GM10266 (cell line): Measurements from ENCODE around the gene MX1.
"Not testable (repeated sequence)": the region's sequence is repeated elsewhere in the genome, so short reads cannot be mapped to it uniquely, and the experiment has no call there.

Experiments
- DNase-seq: peaks from one replicate; pipeline ENCODE4 v3.0.0; 2012; ENCODE audit errors: extremely low spot score
- TF ChIP-seq, protein P1 (sequence below): IDR thresholded peaks from 2 replicates; pipeline ENCODE4 v1.5.1; 2012; ENCODE audit warnings: mild to moderate bottlenecking, low read depth; ENCODE audit not compliant: control insufficient read depth, insufficient read depth; ENCODE audit errors: missing control alignments

The MX1 gene

DNA sequence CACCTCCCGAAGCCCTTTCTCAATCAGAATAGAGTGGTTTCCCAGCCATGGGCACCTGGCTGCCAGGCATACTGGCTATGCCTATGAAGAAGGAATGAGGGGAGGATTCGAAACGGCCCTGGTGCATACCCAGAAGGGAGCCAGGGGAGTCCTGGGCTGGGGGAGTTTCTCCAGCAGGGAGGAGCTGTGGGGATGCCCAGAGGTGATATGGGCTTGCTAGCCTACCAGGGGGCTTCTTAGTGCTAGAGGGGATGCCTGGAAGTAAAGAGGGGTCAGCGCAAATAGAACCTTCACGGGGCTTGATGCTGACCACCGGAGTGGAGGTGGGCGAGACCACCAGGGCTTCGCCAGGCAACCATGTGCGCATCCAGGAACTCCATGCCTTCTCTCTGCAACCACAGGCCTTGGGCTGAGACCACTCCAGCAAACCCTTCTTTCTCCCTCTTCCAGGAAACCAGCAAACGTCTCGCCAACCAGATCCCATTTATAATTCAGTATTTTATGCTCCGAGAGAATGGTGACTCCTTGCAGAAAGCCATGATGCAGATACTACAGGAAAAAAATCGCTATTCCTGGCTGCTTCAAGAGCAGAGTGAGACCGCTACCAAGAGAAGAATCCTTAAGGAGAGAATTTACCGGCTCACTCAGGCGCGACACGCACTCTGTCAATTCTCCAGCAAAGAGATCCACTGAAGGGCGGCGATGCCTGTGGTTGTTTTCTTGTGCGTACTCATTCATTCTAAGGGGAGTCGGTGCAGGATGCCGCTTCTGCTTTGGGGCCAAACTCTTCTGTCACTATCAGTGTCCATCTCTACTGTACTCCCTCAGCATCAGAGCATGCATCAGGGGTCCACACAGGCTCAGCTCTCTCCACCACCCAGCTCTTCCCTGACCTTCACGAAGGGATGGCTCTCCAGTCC is 18.2 kb upstream of the MX1 start:
- DNase-seq, result no peak
- TF ChIP-seq, protein P1, sequence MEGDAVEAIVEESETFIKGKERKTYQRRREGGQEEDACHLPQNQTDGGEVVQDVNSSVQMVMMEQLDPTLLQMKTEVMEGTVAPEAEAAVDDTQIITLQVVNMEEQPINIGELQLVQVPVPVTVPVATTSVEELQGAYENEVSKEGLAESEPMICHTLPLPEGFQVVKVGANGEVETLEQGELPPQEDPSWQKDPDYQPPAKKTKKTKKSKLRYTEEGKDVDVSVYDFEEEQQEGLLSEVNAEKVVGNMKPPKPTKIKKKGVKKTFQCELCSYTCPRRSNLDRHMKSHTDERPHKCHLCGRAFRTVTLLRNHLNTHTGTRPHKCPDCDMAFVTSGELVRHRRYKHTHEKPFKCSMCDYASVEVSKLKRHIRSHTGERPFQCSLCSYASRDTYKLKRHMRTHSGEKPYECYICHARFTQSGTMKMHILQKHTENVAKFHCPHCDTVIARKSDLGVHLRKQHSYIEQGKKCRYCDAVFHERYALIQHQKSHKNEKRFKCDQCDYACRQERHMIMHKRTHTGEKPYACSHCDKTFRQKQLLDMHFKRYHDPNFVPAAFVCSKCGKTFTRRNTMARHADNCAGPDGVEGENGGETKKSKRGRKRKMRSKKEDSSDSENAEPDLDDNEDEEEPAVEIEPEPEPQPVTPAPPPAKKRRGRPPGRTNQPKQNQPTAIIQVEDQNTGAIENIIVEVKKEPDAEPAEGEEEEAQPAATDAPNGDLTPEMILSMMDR, result no peak

DNA sequence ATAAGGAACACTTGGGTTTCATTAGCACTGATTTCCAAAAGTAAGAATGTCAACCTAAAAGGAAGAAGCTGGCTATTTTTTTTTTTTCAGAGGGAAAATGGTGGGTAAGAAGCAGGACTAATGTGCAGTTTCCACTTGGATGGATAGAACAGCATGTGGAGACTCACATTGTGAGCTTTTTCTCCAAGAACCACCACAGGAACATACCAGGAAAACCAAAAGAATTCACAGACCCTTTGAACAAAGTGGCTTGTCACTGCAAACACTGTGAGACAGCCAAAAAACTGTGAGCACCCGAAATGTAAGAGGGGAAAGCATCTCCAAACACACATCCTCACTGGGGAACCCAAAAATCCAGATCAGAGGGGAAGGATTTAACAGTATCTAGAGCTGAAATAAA is 15.7 kb upstream of the MX1 start:
- TF ChIP-seq, protein P1, result no peak
- no peak for DNase-seq

DNA sequence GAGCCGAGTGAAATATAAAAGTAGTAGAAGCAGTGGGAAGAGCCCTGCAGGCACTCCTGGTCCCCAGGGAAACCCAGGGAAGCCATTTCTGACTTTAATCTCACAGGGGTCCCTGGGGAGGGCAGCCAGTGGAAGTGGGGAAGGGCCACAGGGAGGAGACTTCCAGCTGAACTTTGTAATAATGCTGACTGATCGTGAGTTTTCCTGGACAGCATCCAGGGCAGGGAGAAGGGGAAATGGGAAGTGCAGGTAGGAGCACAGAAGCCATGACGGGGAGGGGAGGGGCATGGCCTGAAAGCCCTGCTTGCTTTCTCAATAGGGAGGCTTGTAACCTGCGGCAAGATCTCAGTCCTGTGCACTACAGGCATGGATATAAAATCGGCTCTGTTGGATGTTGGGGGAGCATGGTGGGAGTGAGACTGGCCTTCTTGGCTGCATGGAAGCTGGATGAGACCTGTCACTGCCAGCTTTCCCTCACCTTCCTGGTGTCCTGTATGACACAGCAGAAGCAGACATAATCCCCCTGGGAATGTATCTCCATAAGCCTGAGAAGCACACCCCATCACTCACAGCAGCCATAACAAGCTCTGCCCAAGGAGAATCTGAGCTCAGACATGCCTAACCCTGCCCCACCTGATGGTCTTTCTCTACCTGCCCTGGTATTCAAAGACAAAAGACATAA is 15.1 kb upstream of the MX1 start:
- no peak for DNase-seq
- TF ChIP-seq, protein P1, result no peak

GRCh38 chr21:41411449-41412089 is 14.5 kb upstream of the MX1 start:
- TF ChIP-seq, protein P1, result no peak

DNA sequence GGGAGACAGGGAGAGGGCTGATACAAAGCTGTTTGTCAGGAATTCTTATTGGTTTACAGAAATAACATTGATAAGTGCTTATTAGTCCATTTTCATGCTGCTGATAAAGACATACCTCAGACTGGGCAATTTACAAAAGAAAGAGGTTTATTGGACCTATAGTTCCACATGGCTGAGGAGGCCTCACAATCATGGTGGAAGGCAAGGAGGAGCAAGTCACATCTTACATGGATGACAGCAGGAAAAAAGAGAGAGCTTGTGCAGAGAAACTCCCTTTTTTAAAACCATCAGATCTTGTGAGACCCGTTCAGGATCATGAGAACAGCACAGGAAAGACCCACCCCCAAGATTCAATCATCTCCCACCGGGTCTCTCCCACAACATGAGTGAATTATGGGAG is 8.5 kb upstream of the MX1 start:
- not testable (repeated sequence) for DNase-seq

More at GRCh38 chr21:41411449-41412089, 14.5 kb upstream of the MX1 start:
- no peak for DNase-seq

GRCh38 chr21:41418393-41418792 is 7.6 kb upstream of the MX1 start:
- no peak for DNase-seq
- TF ChIP-seq, protein P1, result no peak

GRCh38 chr21:41418956-41419680 is 6.9 kb upstream of the MX1 start:
- DNase-seq, result no peak
- TF ChIP-seq, protein P1, result no peak
